22Rv1 (cell line): Measurements from ENCODE around the gene TSSC4.

Source experiments
- ZFX ChIP-seq: fragments of 450-650 bp; IDR thresholded peaks from 2 replicates; pipeline ENCODE4 v1.6.1; 2017; ENCODE audit warnings: antibody characterized with exemption, borderline replicate concordance
- TF ChIP-seq, protein P1 (sequence below): fragments of 450-650 bp; IDR thresholded peaks from 2 replicates; pipeline ENCODE4 v1.5.1; 2017; ENCODE audit warnings: mild to moderate bottlenecking

DNA sequence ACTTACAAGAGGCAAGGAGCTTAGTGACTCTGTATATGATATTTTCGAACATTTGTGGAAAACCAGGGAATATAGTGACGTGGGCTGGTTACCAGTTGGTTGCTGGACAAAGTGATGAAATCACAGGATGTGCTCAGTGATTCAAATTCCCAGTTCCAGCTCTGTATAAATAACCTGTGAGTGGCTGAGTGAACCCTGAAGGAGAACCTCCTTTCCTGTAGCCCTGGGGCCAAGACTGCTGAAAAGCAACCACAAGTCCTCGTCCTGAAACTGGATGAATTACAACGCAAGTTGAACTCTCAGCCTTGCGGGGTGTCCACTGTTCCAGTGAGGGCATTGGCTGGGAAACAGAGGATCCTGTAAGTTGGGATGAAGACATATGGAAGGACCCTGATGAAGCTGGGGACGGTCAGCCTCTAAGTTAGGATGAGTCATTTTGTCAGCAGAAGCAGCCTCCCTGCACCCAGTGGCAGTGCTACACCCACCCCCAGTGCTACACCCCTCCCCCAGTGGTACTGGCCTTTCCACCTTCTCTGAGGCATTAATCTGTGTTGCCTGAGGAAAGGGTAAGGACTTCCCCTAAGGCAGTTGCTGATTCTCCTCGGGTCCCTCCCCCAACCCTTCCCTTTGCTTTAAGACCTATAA, 45.4 kb upstream of the TSSC4 start:
- TF ChIP-seq, protein P1, sequence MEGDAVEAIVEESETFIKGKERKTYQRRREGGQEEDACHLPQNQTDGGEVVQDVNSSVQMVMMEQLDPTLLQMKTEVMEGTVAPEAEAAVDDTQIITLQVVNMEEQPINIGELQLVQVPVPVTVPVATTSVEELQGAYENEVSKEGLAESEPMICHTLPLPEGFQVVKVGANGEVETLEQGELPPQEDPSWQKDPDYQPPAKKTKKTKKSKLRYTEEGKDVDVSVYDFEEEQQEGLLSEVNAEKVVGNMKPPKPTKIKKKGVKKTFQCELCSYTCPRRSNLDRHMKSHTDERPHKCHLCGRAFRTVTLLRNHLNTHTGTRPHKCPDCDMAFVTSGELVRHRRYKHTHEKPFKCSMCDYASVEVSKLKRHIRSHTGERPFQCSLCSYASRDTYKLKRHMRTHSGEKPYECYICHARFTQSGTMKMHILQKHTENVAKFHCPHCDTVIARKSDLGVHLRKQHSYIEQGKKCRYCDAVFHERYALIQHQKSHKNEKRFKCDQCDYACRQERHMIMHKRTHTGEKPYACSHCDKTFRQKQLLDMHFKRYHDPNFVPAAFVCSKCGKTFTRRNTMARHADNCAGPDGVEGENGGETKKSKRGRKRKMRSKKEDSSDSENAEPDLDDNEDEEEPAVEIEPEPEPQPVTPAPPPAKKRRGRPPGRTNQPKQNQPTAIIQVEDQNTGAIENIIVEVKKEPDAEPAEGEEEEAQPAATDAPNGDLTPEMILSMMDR, result no peak
- no peak for TF ChIP-seq ZFX
